NCI-H2081 (cell line): ENCODE data around the gene AMOT.

Source experiments
- DNase-seq, 2 experiments: peaks; one replicate each; lab custom pipeline; 2025; lab: John Stamatoyannopoulos, UW

Gene AMOT

DNA sequence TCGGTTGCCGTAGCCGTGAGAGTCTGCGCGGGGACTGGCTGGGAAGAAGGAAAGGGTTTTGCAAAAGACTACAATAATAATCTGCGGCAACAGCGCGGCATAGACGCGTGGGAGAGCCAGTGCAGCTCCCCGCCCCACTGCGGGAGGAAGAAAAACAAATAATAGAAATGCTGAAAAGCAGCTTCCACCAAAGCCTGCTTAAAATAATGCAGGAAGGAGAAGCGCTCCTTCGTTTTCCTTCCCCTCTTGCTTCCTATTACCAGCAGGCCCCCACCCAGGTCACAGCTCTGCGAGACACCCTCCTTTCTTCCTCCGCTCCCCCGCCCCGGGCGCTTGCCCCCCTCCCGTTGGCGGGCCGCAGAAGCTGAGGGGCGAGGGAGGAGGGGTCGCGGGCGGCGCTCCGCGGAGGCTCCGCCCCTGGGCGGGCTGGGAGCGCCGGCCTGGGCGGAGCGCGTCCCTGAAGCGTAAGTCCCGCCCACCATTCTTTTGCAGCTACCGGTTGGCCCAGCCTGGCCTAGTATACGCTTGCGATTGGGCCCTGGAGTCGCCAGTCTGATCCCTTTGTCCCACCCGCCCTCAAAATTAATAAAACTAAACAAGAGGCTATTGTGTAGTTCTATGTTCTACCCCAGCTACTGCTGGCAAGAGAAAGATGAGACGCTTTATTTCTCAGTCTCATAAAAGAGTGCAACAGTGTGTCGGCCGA, 636 bp upstream of the AMOT start:
- DNase-seq = peak; percentile 90 to 93

DNA sequence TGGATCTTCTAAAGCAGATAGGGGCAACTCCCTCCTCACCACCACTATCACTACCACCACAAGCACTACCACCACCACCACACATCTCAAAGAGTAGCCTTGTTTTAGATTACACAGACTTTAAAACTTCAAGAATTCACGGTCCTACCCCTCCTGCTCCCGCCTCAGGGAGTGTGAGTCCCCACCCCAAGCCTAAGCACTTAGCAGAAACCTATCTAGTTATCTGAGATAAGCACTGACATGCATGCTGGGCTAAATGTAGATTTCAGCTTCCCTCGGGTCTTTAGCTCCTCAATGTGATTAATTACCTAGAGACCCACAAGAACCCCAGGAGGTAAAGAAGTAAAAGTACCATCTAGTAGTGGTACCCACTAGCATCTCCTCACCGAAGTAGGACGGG, 775 bp downstream of the AMOT start:
- DNase-seq = no peak

DNA sequence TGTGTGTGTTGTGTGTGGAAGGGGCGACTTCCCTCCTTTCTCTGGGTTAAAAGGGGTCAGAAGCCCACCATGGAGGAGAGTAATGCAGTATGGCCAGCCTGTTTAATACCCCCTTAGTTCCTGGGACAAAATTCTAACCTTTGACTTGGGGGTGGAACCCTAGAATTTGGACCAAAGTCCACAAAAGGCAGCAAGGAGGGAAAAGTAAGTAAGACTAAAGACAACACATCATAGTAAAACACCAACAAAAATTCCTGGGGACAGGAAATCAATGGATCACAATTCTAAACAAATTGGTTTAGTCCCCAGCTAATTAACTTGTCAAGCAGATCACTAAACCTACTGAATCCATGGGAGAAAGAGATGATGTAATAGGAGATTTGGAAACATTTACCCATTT, 3.1 kb downstream of the AMOT start:
- DNase-seq = no peak

DNA sequence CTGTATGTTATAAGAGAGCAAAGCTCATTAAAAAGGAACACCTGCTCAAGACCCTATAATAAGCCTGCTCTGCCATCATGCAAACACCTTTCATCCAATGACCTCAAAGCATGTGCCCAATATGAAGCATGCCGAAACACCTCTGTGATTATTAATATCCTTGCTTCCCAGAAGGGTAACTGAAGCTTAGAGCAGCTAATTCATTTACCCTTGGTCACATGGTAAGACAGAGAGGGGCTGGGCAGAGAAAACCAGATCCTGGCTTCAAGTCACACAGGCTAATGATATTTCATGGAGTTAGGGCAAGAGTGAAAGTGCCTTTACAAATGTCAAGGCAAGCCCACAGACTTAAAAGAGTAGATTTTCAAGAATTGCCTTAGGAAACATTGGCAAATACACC, 5.6 kb downstream of the AMOT start:
- DNase-seq = no peak

DNA sequence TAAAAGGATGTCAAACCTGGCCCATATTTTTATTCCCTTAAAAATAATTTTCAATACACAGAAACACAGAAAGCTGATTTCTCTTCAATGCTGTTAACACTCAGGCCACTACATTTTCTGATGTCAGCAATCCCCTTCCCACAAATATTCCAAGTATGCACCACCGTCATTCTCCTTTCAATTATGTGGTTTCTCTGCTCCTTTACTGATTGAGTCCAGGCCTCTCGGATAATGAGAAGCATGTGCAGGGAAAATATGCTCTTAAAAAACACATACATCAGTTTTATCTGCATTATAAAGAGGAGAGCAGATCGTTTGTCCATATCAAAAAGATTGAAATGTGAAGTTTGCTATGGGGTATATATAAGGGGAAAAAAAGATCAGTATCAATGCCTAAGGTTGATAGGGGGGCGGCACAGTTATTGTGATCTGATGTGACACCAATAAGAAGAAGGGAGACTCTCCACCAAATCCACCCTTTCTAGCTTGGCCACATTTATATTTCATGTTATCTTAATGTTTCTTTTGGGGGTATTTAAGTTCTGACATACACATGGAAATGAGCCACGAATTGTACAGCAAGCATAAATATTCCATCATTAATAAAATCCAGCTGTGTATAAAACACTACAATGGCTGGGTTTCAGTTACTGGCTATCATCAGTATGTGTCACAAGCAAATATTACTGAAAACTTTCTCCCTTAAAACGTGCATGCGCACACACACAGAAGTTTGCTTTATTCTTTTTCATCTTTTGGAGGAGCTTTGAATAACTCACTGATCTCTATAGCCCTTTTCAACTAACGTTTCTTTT, 6.4 kb downstream of the AMOT start:
- DNase-seq = no peak

DNA sequence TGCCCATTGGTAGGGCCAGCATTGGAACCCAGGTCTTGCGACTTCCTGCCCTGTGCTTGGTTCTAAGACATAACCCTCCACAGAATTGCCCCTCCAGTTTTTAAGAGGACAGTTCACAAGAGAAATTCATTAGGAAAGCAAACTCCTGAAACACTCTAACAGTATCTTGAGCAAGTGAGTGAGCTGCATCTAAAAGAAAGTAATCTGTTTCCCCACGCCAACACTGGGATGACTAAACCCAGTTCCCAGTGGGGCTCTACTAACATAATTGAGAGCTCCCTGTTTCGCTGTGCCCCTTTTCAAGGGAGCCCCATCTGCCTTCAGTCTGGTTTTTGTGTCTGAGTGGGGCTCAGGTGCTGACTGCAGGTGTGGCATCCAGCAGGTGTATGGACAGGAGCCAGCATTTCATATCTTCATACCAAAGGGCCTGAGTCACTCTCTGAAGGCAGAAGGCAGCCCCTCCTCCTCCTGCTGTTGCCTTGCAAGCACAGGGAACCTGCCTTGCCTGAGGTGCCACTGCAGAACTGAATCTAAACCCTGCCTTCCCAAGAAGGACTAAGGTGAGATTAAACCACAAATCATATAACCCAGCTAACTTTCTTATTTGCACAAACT, 8.0 kb downstream of the AMOT start:
- peak in 1 of 2 experiments; percentile 22 for DNase-seq

DNA sequence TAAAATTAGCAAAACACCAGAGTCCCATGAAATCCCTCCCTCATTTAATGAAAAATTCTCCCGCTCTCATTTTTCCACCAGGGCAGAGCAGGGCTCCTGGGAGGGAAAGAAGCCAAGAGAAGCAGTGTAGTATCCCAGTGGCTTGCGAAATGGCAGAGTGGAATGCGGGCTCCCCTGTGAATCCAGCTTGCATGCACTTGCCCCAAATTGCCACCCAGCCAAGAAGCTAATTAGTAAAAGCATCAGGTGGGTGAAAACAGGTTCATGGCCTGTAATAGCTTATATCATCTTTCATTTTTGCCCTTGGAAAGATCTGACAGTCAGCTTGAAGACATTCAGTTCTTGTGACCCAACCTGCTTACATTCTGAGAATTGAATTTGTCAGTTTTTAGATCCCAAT, 10.1 kb downstream of the AMOT start:
- DNase-seq = no peak

DNA sequence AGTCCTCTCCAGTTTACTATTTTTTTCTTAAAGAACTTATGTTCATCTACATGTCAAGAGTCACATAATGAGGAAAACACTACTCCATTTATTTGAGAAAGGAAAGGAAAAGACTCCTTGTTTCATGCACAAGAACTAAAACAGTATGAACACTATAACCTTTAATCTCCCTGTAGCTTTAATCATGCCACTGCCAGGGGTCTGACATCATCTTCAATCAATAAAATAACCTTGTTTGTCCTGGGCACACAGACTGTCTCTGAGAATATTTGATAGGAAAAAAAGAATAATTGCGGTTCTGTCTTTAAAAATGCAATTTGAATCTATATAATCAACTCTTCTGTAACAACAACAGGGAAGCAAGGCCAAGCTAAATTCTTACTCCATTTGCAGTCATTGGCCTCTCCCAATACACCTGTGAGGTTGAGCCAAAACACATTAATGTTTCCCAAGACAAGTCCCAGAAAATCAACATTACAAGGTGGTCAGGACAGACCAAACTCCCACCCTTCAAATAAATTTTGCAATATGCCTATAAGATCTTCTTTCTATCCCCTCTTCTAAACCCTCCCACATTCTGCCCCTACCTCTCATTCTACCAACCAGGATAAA, 13.2 kb downstream of the AMOT start:
- no peak for DNase-seq

DNA sequence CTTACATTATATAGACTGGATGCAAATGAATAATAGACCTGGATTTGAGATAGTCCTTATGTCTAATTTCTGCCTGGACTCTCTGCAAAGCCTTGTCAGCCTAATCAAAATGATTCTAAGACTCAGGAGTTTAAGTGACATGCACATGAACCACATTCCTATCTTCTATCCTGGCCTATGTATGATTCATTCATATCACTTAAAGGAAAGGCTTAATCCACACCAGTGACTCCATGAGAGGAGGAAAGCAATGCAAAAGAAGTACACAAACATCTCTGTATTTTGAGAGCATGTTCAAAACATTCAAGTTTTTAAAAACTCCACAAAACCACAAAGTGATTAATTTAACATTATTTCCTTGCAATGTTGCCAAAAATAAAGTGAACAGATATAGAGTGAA, 14.6 kb downstream of the AMOT start:
- DNase-seq = no peak

DNA sequence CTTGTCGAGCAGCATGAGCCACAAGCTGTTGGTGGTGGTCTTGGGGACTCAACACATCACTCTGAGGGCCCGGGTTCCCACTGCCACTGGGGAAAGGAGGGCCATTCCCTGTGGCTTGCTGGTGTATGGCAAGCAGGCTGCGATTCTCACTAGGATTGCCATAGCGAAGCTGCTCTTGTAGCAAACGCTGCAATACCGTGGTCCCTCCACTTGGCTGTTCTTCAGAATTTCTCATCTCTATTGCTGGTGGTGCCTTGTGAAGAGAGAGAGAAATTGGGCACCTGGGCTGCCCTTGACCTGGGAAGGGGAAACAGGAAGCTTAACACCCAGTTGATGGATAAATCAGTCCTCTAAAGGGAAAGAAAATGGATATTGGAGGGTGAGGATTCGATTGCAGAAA, 17.7 kb downstream of the AMOT start:
- DNase-seq = no peak

DNA sequence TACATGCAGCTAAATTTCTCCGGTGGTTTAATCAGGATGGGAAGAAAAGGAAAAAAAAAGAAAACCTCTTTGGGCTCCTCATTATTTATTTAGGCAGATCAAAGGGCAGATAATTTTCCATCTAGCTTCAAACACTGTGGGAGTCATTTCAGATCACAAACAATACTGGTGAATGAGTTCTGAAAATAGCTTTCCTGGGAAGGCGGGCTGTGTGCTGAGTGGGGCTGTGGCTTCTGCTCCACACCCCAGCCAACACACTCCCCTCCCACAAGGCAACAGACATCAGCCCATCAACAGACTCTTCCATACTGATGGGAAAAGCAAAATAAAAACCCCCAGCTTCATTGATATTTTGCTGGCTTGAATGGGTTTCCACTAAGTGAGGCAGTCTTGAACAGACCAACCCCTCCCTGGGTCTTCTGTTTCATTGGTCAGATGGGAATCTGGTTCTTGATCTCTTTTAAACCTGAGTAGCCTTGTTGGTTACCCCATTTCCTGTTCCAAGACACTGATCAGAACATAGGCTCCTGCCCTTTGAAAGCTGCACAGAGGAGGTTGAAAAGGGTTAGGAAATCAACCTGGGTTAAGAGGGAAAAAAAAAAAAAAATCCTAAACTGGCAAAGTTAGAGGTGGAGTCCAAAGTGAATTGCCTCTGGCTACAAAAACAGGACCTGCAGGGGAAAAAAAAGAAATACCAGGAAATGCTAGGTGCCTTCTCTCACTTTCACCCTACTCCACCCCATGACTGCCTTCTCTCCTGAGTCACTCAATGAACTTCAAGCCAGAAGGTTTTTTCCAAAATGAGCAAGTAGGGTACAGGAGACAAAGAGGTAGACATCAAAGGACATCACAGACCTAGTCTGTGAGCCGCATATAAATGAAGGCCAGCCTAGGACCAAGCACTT, 20.0 kb downstream of the AMOT start:
- DNase-seq = no peak

DNA sequence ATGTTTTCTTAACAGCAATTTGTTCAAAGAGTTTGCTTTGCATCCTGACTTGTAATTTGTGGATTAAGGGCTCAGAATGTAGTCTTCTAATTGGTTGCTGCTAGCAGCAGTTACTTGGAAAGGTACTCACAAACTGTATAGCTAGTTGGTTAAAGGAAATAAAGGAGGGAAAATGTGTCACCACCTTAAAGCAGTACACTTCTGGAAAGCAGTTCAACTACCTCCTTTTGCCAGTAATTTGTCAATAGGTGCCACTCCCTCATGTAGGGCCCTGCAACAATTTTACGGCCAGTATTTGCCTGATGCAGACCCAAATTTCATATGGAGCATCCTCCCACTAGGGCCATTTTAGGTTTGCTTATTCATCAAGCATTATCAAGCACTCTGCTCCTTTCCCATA, 20.8 kb downstream of the AMOT start:
- no peak for DNase-seq

DNA sequence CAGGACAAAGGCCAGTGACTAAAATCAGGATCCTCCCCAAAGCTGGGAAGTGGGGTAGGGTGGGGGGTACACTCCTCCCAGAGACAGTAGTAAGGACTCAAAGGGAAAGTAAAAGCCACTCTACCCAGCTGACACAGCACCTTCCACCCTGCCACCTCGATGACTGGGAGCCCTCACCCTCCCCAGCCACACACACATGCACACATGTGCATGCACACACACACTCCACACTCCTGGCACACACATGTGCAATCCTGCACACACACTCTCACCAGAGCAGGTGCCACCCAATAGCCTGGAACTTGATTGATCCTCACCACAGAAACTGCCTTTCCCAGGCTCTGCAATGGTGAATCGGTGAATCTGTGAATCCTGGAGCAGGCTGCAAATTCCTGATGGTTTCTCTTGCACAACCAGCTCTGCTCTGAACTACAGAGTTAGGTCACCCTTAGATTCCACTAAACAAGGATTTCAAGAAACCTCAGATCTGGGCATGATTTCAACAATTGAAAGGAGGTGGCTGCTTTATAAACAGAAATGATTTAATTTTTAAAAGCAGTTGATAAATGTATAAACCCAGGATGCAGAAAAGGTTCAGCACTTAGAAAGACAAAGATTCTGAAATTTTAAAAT, 21.5 kb downstream of the AMOT start:
- no peak for DNase-seq

DNA sequence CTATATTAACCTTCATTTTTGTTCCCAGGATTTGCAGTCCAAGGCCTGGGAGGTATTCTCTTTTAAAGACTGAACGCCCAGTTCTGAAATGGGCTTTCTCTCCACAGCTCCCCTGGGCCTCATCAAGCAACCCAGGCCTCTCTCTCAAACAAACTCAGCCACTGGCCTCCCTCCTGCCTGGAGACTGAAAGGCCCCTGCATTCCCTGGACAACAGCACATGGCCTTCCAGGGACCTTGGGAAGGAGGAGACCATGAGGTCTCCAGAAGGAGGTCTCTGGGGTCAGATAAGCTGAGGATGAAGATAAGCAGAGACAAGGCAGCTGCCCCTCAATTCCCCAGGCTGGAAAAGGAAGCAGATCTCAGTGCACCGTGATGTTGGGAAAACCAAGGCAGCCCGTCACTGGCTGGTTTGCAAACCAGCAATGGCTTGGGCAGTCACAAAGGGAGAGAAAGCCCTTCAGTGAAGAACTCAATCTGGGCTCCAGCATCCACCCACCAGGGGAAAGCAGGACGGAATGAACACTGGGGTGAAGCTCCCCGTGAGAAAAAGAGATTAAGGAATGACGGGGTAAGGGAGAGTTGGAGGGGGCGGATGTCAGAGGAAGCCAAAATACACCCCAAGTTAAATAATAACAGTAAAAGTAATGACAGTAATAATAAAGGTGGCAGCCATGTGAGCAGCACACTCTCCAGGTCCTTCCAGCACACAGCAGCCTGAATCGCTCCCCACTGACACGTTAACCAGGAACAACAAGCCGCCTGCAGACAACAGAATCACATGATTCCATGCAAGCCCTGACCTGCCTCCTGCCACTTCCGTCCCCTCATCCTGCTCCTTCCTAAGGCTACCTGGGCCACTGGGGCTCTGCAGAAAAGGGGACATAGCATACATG, 22.3 kb downstream of the AMOT start:
- no peak for DNase-seq

DNA sequence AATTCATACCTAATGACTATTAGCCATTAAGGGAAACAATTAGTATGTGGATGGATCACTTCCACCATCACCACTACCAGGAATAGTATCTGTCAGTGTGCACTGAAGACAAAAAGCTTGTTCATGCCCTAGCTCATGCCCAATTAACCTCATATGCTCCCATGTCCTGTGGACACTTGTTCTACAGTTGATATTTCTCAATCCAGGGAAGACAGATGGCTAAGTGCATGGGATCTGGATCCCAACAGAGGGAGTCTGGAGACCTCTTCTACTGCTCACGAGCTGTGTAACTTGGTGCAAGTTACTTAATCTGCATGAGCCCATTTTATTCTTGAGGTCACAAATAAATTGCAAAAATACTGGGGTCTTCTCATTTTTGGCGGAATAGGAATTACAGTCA, 23.7 kb downstream of the AMOT start:
- no peak for DNase-seq

DNA sequence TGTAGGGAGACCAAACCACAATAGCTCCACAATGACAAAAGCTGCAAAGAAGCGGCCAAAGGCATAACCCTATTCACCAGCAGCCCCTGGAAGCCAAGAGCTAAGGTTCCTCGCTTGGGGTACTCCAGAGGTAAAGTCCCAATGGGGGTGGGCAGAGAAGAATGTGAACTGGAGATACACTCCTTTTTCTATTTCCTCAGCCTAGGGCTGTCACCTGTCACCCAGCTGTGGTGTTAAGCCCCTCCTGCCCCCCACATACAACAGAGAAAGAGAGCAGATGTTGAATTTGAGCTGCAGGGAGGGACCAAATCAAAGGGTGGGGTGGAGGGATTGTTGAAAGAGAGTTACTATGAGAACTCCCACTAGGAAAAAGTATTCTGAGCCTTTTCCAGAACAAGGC, 26.1 kb downstream of the AMOT start:
- no peak for DNase-seq

DNA sequence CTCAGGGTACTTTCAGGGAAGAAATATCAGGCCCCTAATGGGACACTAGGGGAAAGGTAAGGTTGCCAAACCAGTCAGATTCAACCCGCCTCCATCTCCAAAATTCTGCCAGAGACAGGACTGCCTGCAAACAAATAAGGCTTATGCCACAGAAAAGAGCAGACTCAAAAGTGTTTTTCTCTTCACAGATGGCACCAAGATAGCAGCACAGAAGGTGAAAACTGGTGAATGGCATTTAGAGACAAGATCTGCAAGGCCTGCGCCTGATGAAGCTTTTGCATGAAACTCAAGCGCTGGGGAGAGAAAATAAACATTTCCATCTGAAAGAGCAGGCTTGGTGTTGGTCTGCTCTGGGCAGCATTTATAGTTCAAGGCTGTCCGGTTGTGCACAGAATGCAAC, 27.9 kb downstream of the AMOT start:
- no peak for DNase-seq

DNA sequence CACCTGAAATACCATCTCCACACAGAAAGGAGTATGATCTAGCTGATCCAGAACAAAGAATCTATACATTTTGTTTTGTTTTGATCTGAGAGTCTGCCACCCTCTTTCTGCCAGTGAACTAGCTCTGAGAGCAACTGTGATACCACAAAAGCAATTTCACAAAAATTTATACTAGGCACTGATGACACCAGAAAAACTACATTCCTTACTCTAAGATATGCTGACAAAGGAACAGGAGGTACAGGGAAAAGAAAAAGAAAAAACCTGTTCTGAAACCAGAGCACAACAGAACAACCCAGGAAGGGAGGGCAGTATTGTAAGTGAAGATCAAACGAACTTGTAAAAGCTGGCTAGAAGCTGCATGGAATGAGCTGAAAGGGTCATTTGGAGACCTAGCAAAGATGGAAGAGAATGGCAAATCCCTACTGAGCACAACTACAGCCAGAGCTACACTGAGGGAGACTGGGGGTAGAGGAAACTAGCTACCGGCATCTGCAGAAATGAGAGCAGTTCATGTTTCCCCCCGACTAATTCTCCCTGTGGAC, 31.9 kb downstream of the AMOT start:
- DNase-seq = no peak

DNA sequence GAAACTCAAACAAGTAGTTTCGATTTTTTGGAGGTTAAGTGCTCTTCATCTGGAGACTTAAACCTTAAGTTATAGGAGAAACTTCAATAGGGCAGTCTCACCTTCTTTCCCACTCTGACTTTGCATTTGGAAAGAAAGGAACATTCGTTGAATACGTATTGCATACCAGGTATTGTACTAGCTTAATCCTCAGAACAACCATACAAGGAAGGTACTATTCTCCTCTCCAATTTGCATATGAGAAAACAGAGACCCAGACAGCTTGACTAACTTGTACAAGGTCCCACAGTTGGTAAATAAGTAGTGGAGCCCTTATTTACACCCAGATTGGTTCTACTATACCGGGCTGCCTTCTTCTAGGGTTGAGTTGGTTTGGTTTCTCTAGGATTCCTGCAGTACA, 32.6 kb downstream of the AMOT start:
- no peak for DNase-seq

DNA sequence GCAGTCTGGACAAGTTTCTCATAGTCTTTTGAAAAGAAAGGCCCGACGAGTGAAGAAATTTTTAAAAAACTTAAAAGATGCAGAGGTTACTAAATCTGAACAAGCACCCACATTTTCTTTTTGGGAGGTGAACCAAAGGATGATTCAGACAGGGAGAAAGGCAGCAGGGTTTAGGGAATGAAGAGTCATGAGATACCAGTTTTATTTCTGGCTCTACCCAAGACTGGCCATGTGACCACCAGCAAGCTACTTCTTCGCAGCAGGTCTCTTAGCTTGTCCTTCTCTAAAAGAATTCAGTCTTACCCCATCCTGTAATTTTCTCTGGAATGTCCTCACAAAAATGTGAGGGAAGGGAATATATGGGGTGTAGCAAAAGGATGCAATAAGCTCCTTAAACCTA, 37.6 kb downstream of the AMOT start:
- DNase-seq = no peak
